ENCODE results near the gene LDB2.

The LDB2 gene

DNA sequence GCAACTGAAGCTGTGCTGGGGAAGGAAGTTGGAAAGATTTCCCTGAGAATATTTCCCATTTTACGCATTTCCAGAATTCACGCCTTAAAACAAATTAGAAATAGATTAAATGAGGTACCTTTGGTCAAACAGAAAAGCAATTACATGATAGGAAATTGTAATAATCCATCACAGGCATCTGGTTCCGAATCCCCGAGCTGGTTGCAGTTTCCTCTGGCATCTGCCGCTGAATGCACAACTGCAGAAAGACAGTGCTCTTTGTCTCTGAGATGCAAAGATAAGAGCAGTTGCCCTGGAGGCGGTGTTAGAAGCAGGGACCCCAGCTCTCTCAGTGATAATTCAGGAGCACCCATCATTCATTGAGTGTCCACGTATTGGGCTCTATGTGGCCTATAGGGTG lies 224.4 kb downstream of the LDB2 start:
- Histone ChIP-seq H3K9me2 (replicated peaks; ENCODE audit: low read depth, low read length) (no peaks in the 10 kb centered on the region), H3K4me2 (ENCODE audit: low read depth, low read length, poor library complexity, severe bottlenecking) (no peak overlapping the region), H3K9me3 (ENCODE audit: insufficient read depth, low read depth, low read length) (no peaks in the 10 kb centered on the region), H3K9ac (ENCODE audit: low read depth, low read length, poor library complexity, severe bottlenecking) (no peak overlapping the region), H4K20me1 (ENCODE audit: insufficient read depth, low read length, poor library complexity, severe bottlenecking) (no peaks in the 10 kb centered on the region), H3K4me1 (ENCODE audit: insufficient read depth, low read length, poor library complexity, severe bottlenecking) (no peaks in the 10 kb centered on the region), H3K36me3 (ENCODE audit: insufficient read depth, low read length) (no peaks in the 10 kb centered on the region), H3K4me3 (ENCODE audit: low read length, poor library complexity, severe bottlenecking) (no peak overlapping the region), H3K79me2 (ENCODE audit: insufficient read depth, low read length) (no peaks in the 10 kb centered on the region), H2AFZ (ENCODE audit: low read length) (no peak overlapping the region), H3K27me3 (ENCODE audit: insufficient read depth, low read length, poor library complexity, severe bottlenecking) (no peaks in the 10 kb centered on the region), H3F3A (ENCODE audit: low read depth) (no peaks in the 10 kb centered on the region)
- no peak for TF ChIP-seq EZH2phosphoT487 (IDR thresholded peaks at IDR 0.05; ENCODE audit: borderline replicate concordance)
- TF ChIP-seq, protein P1, sequence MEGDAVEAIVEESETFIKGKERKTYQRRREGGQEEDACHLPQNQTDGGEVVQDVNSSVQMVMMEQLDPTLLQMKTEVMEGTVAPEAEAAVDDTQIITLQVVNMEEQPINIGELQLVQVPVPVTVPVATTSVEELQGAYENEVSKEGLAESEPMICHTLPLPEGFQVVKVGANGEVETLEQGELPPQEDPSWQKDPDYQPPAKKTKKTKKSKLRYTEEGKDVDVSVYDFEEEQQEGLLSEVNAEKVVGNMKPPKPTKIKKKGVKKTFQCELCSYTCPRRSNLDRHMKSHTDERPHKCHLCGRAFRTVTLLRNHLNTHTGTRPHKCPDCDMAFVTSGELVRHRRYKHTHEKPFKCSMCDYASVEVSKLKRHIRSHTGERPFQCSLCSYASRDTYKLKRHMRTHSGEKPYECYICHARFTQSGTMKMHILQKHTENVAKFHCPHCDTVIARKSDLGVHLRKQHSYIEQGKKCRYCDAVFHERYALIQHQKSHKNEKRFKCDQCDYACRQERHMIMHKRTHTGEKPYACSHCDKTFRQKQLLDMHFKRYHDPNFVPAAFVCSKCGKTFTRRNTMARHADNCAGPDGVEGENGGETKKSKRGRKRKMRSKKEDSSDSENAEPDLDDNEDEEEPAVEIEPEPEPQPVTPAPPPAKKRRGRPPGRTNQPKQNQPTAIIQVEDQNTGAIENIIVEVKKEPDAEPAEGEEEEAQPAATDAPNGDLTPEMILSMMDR (conservative IDR thresholded peaks at IDR 0.05; ENCODE audit: low read length): no peak

DNA sequence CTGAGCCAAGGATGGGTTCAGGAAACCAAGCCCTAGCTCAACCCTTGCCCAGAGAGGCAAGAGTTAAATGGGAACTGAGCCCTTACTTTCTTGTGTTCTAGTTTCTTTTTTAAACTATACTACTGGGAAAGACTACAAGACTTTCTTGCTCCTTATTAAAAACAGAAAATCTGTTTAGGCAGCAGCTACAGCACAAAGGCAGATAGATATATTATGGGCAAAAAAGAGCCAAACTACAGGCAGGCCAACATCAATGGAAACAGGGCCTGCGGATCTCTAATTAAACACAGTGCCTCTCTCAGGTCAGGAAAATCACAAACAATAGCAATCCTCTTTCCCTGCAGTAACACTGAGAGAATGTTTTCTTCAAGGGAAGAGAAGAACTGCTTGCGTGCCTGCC lies 226.0 kb downstream of the LDB2 start:
- no peaks in the 10 kb centered on the region for H3F3A ChIP-seq (ENCODE audit: low read depth)
- H3K4me1 ChIP-seq (ENCODE audit: insufficient read depth, low read length, poor library complexity, severe bottlenecking): no peaks in the 10 kb centered on the region
- TF ChIP-seq, protein P1 (conservative IDR thresholded peaks at IDR 0.05; ENCODE audit: low read length): no peak
- no peak for TF ChIP-seq EZH2phosphoT487 (IDR thresholded peaks at IDR 0.05; ENCODE audit: borderline replicate concordance)
- H3K9me2 ChIP-seq (replicated peaks; ENCODE audit: low read depth, low read length): no peaks in the 10 kb centered on the region
- no peaks in the 10 kb centered on the region for H4K20me1 ChIP-seq (ENCODE audit: insufficient read depth, low read length, poor library complexity, severe bottlenecking)
- no peaks in the 10 kb centered on the region for H3K36me3 ChIP-seq (ENCODE audit: insufficient read depth, low read length)
- H2AFZ ChIP-seq (ENCODE audit: low read length): no peak overlapping the region
- no peaks in the 10 kb centered on the region for H3K79me2 ChIP-seq (ENCODE audit: insufficient read depth, low read length)
- H3K9me3 ChIP-seq (ENCODE audit: insufficient read depth, low read depth, low read length): no peaks in the 10 kb centered on the region
- H3K9ac ChIP-seq (ENCODE audit: low read depth, low read length, poor library complexity, severe bottlenecking): no peak overlapping the region
- no peak overlapping the region for H3K4me3 ChIP-seq (ENCODE audit: low read length, poor library complexity, severe bottlenecking)
- no peaks in the 10 kb centered on the region for H3K27me3 ChIP-seq (ENCODE audit: insufficient read depth, low read length, poor library complexity, severe bottlenecking)
- H3K4me2 ChIP-seq (ENCODE audit: low read depth, low read length, poor library complexity, severe bottlenecking): no peak overlapping the region

DNA sequence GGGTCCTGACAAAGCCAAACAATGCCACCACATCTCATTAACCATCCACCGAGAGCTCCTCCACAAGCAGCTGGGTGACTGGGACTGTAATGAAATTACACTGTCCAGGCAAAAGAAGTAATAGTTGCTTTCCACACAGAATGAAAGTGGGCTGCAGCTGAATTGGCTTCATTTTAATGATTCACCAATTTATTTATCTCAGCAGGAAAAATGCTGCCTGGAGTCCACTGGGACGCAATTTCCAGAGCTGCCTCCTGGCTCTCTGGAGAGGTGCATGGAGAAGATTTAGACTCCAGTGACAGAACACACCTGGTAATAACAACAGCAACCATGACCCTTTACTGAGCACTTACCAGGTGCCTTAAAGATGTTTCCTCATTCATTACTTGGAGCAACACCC lies 226.7 kb downstream of the LDB2 start:
- Histone ChIP-seq H4K20me1 (ENCODE audit: insufficient read depth, low read length, poor library complexity, severe bottlenecking) (no peaks in the 10 kb centered on the region), H3K9me2 (replicated peaks; ENCODE audit: low read depth, low read length) (no peaks in the 10 kb centered on the region), H2AFZ (ENCODE audit: low read length) (no peak overlapping the region), H3K79me2 (ENCODE audit: insufficient read depth, low read length) (no peaks in the 10 kb centered on the region), H3K9me3 (ENCODE audit: insufficient read depth, low read depth, low read length) (no peaks in the 10 kb centered on the region), H3K36me3 (ENCODE audit: insufficient read depth, low read length) (no peaks in the 10 kb centered on the region), H3K4me2 (ENCODE audit: low read depth, low read length, poor library complexity, severe bottlenecking) (no peak overlapping the region), H3K9ac (ENCODE audit: low read depth, low read length, poor library complexity, severe bottlenecking) (no peak overlapping the region), H3F3A (ENCODE audit: low read depth) (no peaks in the 10 kb centered on the region), H3K4me1 (ENCODE audit: insufficient read depth, low read length, poor library complexity, severe bottlenecking) (no peaks in the 10 kb centered on the region), H3K27me3 (ENCODE audit: insufficient read depth, low read length, poor library complexity, severe bottlenecking) (no peaks in the 10 kb centered on the region), H3K4me3 (ENCODE audit: low read length, poor library complexity, severe bottlenecking) (no peak overlapping the region)
- no peak for TF ChIP-seq EZH2phosphoT487 (IDR thresholded peaks at IDR 0.05; ENCODE audit: borderline replicate concordance)
- TF ChIP-seq, protein P1 (conservative IDR thresholded peaks at IDR 0.05; ENCODE audit: low read length): no peak

All from Loucy (cell line).